C4-2B (cell line): ENCODE results near the gene TMEM131L.

Experiments
- CTCF ChIP-seq: fragments of 450-650 bp; conservative IDR thresholded peaks from 2 replicates; pipeline ENCODE4 v1.5.1; 2017; ENCODE audit warnings: mild to moderate bottlenecking
- ZFX ChIP-seq: fragments of 450-650 bp; IDR thresholded peaks from 2 replicates; pipeline ENCODE4 v1.6.1; 2017

- TF ChIP-seq CTCF (no peak), ZFX (no peak)
These were observed 56.6 kb downstream of the TMEM131L start for GRCh38 chr4:153522802-153523094.
